Measurements from ENCODE around the gene KAZN.

KAZN gene

GRCh38 chr1:15110867-15111230 is 512.4 kb downstream of the KAZN start:
- no peak overlapping the region for H3K4me2 ChIP-seq (ENCODE audit: low read depth, low read length)
- H3K9me2 ChIP-seq (replicated peaks; ENCODE audit: insufficient read depth, low read length): no peaks in the 10 kb centered on the region
- no peaks in the 10 kb centered on the region for H3K4me1 ChIP-seq (ENCODE audit: low read length)
- H3K27ac ChIP-seq (ENCODE audit: low read length): no peak overlapping the region
- no peak overlapping the region for H2AFZ ChIP-seq (ENCODE audit: low read length)
- no peaks in the 10 kb centered on the region for H3K9me3 ChIP-seq (replicated peaks; ENCODE audit: insufficient read depth, low read length)
- no peaks in the 10 kb centered on the region for H3K79me2 ChIP-seq (ENCODE audit: low read length)
- no peak for DNase-seq
- no peak overlapping the region for H3K9ac ChIP-seq (ENCODE audit: low read length)
- H4K20me1 ChIP-seq (ENCODE audit: insufficient read depth, low read length): no peaks in the 10 kb centered on the region
- H3F3A ChIP-seq (ENCODE audit: insufficient read depth, low read length): no peaks in the 10 kb centered on the region
- no peaks in the 10 kb centered on the region for H3K36me3 ChIP-seq (replicated peaks; ENCODE audit: insufficient read depth, low read length)
- peaks cover 4% of the 10 kb centered on the region; the same call in 1 of the 2 replicates for H3K27me3 ChIP-seq (replicated peaks; ENCODE audit: insufficient read depth, low read length)
- TF ChIP-seq CTCF (IDR thresholded peaks at IDR 0.05; ENCODE audit: low read length): no peak
- no peak for TF ChIP-seq EZH2phosphoT487 (IDR thresholded peaks at IDR 0.05; ENCODE audit: low read length)
- no peak for TF ChIP-seq EZH2 (optimal IDR thresholded peaks at IDR 0.05; ENCODE audit: low read depth, low read length)
- no peak overlapping the region for H3K4me3 ChIP-seq (ENCODE audit: low read length)

- Histone ChIP-seq H3K4me3 (ENCODE audit: low read length) (no peak overlapping the region), H3F3A (ENCODE audit: insufficient read depth, low read length) (no peaks in the 10 kb centered on the region), H3K27me3 (replicated peaks; ENCODE audit: insufficient read depth, low read length) (peaks cover 22% of the 10 kb centered on the region; the same call in 1 of the 2 replicates), H4K20me1 (ENCODE audit: insufficient read depth, low read length) (no peaks in the 10 kb centered on the region), H3K9ac (ENCODE audit: low read length) (no peak overlapping the region), H3K4me1 (ENCODE audit: low read length) (no peaks in the 10 kb centered on the region), H3K27ac (ENCODE audit: low read length) (no peak overlapping the region), H2AFZ (ENCODE audit: low read length) (no peak overlapping the region), H3K9me3 (replicated peaks; ENCODE audit: insufficient read depth, low read length) (no peaks in the 10 kb centered on the region), H3K4me2 (ENCODE audit: low read depth, low read length) (no peak overlapping the region), H3K9me2 (replicated peaks; ENCODE audit: insufficient read depth, low read length) (no peaks in the 10 kb centered on the region), H3K36me3 (replicated peaks; ENCODE audit: insufficient read depth, low read length) (no peaks in the 10 kb centered on the region), H3K79me2 (ENCODE audit: low read length) (no peaks in the 10 kb centered on the region)
- no peak for TF ChIP-seq EZH2 (optimal IDR thresholded peaks at IDR 0.05; ENCODE audit: low read depth, low read length)
- DNase-seq: no peak
Observed at GRCh38 chr1:15113146-15113545, 514.7 kb downstream of the KAZN start.

- H2AFZ ChIP-seq (ENCODE audit: low read length): no peak overlapping the region
- H3K4me1 ChIP-seq (ENCODE audit: low read length): no peaks in the 10 kb centered on the region
- no peak overlapping the region for H3K4me3 ChIP-seq (ENCODE audit: low read length)
- no peaks in the 10 kb centered on the region for H3F3A ChIP-seq (ENCODE audit: insufficient read depth, low read length)
- no peak overlapping the region for H3K9ac ChIP-seq (ENCODE audit: low read length)
- no peak overlapping the region for H3K4me2 ChIP-seq (ENCODE audit: low read depth, low read length)
- no peaks in the 10 kb centered on the region for H3K9me2 ChIP-seq (replicated peaks; ENCODE audit: insufficient read depth, low read length)
- peaks cover 26% of the 10 kb centered on the region; the same call in 1 of the 2 replicates for H3K27me3 ChIP-seq (replicated peaks; ENCODE audit: insufficient read depth, low read length)
- no peaks in the 10 kb centered on the region for H3K36me3 ChIP-seq (replicated peaks; ENCODE audit: insufficient read depth, low read length)
- H3K9me3 ChIP-seq (replicated peaks; ENCODE audit: insufficient read depth, low read length): no peaks in the 10 kb centered on the region
- H4K20me1 ChIP-seq (ENCODE audit: insufficient read depth, low read length): no peaks in the 10 kb centered on the region
- DNase-seq: no peak
- H3K79me2 ChIP-seq (ENCODE audit: low read length): no peaks in the 10 kb centered on the region
- TF ChIP-seq EZH2 (optimal IDR thresholded peaks at IDR 0.05; ENCODE audit: low read depth, low read length) (no peak), EZH2phosphoT487 (IDR thresholded peaks at IDR 0.05; ENCODE audit: low read length) (no peak), CTCF (IDR thresholded peaks at IDR 0.05; ENCODE audit: low read length) (no peak)
- H3K27ac ChIP-seq (ENCODE audit: low read length): no peak overlapping the region
Observed at GRCh38 chr1:15114884-15115283, 516.4 kb downstream of the KAZN start.

GRCh38 chr1:15115542-15116330 is 517.3 kb downstream of the KAZN start:
- Histone ChIP-seq H3K27me3 (replicated peaks; ENCODE audit: insufficient read depth, low read length) (peaks cover 26% of the 10 kb centered on the region; the same call in 1 of the 2 replicates), H2AFZ (ENCODE audit: low read length) (no peak overlapping the region), H3K9ac (ENCODE audit: low read length) (no peak overlapping the region), H3K27ac (ENCODE audit: low read length) (no peak overlapping the region), H3K36me3 (replicated peaks; ENCODE audit: insufficient read depth, low read length) (no peaks in the 10 kb centered on the region), H3K4me2 (ENCODE audit: low read depth, low read length) (no peak overlapping the region), H3K79me2 (ENCODE audit: low read length) (no peaks in the 10 kb centered on the region), H3K4me3 (ENCODE audit: low read length) (no peak overlapping the region), H3K4me1 (ENCODE audit: low read length) (no peaks in the 10 kb centered on the region), H3K9me3 (replicated peaks; ENCODE audit: insufficient read depth, low read length) (no peaks in the 10 kb centered on the region), H3K9me2 (replicated peaks; ENCODE audit: insufficient read depth, low read length) (no peaks in the 10 kb centered on the region), H3F3A (ENCODE audit: insufficient read depth, low read length) (no peaks in the 10 kb centered on the region), H4K20me1 (ENCODE audit: insufficient read depth, low read length) (no peaks in the 10 kb centered on the region)
- TF ChIP-seq EZH2 (optimal IDR thresholded peaks at IDR 0.05; ENCODE audit: low read depth, low read length) (no peak), EZH2phosphoT487 (IDR thresholded peaks at IDR 0.05; ENCODE audit: low read length) (no peak), CTCF (IDR thresholded peaks at IDR 0.05; ENCODE audit: low read length) (no peak)
- no peak for DNase-seq

All from MM.1S (cell line).